Stimulated activated CD4-positive, alpha-beta T cell treated with anti-CD3 and anti-CD28 coated beads, Interleukin-12 subunit alpha, Interleukin-12 subunit beta, amount 100 ng/mL, for 4 hours (primary cell): ENCODE data around the gene NUDT22.

Experiments
- DNase-seq: peaks from one replicate; pipeline ENCODE4 v3.0.0-alpha.2; 2020

NUDT22 gene

DNA sequence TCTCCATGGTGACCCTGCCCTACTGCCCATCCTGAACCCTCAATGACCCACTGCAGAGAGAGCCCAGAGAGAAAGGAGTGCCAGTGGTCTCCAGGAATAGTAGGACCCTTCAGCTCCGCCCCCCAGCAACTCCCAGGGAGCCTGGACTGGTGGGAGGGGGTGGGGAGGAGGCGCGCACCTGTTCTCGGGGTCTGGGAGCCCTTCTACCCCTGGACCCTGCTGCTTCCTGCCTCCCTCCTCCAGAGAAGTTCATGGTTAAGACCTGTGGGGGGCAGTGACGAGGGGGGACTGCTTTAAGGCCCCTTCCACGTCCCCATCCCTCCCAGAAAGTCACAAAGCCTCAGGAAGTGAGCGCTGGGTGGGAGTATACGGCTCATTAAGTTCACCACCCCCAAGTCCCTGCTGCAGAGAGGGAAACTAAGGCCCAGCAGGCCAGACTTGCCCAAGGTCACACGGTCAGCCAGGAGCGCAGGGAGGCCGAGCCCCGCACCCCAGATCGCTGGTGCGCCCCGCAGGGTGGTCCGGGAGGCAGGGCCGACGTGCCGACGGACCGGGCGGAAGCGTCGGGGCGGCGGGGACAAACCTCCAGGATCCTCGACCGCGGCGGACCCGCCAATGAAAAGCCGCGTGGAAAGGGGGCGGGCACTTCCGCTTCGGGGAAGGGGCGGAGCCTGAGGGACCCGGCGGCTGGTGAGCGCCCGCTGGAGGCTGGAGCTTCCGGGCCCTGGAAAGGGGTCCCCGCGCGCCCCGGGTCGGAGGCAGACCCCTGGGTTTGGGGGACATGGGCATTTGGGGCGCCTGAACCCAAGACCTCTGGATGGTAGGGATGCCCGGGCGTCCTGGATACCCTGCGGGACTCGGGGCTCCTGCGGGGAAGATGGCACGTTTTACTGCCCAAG is at the start of gene NUDT22, which contains the start of gene TRPT1:
NUDT22 (plus strand) TSS at position 667 of the 899 bp plus-strand sequence. CDS start 379 bp downstream, outside the sequence.
TRPT1 (minus strand) TSS at position 579 of the 899 bp plus-strand sequence; CDS start at position 253, 326 bp downstream.
- DNase-seq, result peak; percentile 94

DNA sequence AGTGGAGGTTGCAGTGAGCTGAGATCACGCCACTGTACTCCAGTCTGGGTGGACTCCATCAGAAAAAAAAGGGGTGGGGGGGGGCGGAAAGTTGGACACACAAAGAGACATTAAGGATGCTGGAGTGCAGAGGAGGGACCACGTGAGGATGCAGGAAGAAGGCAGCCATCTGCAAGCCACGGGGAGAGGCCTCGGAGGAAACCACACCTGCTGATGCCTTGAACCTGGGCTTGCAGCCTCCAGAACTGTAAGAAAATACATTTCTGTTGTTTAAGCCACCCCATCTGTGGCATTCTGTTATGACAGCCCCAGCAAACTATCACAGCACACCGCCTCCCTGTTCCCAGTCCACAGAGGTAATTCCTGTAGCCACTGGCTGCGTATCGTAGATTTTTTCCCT is 49.3 kb upstream of the NUDT22 start:
- no peak for DNase-seq

DNA sequence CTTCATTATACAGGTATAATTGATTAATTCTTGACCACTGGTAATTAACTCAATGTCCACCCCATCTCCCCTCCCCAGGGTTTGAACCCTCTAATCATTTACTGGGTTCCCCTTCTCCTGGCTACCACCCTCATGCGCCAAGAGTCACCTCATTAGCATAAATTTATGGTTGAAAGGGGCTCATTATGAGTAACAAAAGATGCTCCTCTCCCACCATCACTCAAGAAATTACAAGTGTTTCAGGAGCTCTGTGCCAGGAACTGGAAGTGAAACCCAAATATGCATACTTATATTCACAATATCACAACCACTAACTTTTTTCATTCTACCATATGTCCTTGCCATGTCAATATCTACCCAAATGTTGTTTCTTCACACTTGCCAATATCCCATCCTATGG is 47.9 kb upstream of the NUDT22 start:
- no peak for DNase-seq

GRCh38 chr11:64178951-64179639 is 47.0 kb upstream of the NUDT22 start:
- no peak for DNase-seq

- DNase-seq, result no peak
Observed at GRCh38 chr11:64180891-64181290, 45.2 kb upstream of the NUDT22 start.

GRCh38 chr11:64181506-64182411 is 44.3 kb upstream of the NUDT22 start:
- peak; percentile 48 for DNase-seq

DNA sequence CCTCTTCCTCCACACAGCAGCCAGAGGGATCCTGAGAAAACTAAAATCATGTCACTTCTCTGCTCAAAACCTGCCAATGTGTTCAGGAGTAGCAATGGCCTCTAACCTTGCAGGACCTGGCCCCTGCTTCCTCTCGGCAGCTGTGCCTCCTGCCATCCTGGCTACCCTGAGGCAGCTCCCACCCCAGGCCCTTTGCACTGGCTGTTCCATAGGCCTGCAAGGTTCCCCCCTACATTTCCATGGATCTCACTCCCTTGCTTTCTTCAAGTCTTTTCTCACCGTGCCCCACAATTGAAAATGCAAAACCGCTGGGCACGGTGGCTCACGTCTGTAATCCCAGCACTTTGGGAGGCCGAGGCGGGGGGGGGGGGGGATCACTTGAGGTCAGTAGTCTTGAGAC is 42.2 kb upstream of the NUDT22 start:
- DNase-seq, result no peak

GRCh38 chr11:64185175-64185692 is 40.8 kb upstream of the NUDT22 start:
- peak; percentile 39 for DNase-seq

DNA sequence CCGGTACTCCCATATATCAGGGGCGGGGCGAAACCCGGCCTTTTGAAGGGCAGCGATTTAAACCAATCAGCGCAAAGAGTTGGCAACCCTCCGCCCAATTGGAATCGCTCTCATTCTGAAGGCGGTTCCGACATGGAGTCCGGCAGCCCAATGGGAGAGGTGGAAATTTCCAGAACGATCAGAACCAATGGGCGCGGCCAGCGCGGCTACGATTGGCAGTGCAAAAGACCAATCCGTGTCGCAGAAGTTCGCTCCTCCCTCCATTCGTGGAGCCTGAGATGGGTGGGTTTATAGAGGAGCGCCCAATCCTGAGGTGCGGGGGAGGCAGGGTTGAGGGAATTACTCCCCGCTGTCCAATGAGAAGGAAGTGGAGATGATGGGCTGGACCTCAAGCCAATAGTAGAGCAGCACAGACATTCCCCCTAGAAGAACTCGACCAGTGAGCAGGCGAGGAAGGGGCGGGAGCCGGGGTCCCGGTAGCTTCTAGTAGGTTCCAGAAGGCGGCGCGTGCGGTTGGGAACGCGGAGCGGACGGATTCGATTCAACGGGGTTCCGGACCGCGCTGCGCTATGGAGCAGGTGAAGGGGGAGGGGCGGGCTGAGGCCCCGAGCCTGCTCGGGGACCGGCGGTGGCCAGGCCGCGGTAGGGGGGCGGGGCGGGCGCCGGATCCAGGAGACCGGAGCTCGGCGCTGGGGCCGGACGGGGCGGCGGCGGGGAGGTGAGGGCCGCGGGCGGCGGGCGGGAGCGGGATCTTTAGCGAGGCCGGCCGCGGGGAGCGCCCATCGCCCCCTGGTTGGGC is 40.2 kb upstream of the NUDT22 start, which contains the start of gene STIP1:
STIP1 (plus strand) TSS at position 479 of the 799 bp plus-strand sequence; CDS start at position 570, 91 bp downstream.
- peak; percentile 97 for DNase-seq

DNA sequence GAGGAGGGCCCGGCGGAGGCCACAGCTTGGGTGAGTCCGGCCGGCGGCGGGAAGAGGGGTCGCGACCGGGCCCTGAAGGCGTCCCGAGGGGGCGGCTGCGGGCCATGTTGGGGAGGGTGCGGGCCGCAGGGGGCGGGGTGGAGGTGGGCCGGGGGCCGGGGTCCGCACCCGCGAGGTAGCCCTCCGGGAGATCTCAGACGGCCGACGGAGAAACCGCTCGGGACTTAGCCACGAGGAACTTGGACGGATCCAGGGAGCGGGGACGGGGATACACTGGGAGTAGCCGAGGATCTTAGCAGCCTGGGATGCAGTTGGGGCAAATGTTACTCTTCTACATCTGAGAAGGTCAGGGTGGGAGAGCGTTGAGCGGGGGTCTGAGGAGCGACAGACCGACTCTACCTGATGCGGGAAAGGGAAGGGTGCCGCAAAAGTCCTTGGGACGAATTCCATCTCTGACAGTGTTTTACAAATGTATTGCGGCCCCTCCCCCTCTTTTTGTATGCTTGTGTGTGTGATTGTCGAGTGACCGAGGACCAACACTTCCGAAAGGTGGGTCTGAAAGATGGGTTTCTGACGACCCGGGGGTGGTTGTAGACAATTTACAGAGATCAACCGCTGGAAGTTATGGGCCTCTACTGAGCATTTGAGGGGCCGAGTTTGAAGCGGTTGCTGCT is 39.4 kb upstream of the NUDT22 start:
- peak; percentile 35 for DNase-seq

GRCh38 chr11:64192434-64192833 is 33.6 kb upstream of the NUDT22 start:
- no peak for DNase-seq

GRCh38 chr11:64196626-64197025 is 29.4 kb upstream of the NUDT22 start:
- DNase-seq, result no peak

- no peak for DNase-seq
Observed at GRCh38 chr11:64198511-64198910, 27.6 kb upstream of the NUDT22 start.

DNA sequence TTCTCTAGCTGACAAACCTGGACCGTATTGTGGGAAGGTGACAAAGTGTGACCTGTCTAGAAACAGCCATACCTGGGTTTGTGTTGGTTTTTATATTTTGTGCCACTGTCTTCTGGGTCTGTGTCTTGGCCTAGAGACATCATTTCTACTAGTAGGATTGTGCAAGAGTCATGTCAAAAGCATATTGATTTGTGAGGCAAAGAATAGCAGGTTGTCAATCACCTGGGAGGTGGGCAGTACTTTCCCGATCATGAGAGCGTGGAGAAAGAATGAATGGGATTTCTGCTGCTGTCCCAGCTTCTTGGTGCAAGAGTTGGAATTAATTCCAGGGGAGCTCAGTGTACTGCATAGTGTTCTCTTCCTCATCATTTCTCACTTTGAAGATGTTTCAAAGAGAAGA is 24.5 kb upstream of the NUDT22 start:
- DNase-seq, result no peak

- DNase-seq, result no peak
Observed at GRCh38 chr11:64202992-64203391, 23.1 kb upstream of the NUDT22 start.

GRCh38 chr11:64203421-64204079 is 22.5 kb upstream of the NUDT22 start:
- DNase-seq, result no peak

DNA sequence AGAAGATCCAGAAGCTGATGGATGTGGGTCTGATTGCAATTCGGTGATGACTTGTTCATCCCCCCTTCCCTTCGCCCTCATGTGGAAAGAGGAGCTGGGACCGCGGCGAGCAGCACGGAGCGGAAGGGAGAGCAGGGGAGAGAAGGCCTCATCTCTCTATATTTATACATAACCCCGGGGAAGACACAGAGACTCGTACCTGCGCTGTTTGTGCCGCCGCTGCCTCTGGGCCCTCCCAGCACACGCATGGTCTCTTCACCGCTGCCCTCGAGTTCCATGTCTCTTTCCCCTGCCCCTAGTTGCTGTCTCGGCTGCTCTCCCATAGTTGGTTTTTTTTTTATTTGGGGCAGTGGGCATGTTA is 22.0 kb upstream of the NUDT22 start:
- no peak for DNase-seq

DNA sequence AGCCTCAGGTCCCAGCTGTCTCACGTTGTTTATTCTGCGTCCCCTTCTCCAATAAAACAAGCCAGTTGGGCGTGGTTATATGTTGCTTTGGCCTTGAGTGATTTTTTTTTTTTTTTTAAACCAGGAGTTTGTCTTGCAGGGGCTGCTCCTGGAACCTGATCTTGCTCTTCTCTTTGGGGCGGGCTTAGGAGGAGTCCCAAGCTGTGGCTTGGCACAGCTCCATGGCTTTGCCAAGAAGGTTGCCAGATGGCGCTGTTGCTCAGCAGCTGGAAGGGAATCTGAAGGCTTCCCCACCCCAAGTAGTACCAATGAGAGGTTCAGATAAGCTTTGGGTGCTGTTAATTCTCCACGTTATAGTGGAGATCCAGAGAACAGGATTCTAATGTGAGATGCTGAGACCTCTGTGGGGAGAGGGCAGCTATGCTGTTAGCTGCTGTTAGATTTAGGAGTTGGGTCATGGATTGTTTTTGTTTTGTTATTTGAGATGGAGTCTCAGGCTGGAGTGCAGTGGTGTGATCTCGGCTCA is 21.5 kb upstream of the NUDT22 start:
- DNase-seq, result peak; percentile 68

GRCh38 chr11:64206457-64207255 is 19.4 kb upstream of the NUDT22 start, which contains the start of gene FERMT3:
TSS of gene FERMT3 (plus strand) at chr11:64206721. CDS start at chr11:64207365, 644 bp downstream.
- DNase-seq, result peak; percentile 77
